K562 (cell line): ENCODE results near the gene XPOT. TPM values are rescaled to one million over a fixed set of nuclear protein-coding genes. Genes with fewer than 3 reads are reported as not detected.

ENCODE experiments used
- ATAC-seq: fragments of 200-7000 bp; cut with Tn5 transposase; 3 replicates; pipeline ENCODE4 v1.9.1; 2020; ENCODE audit warnings: moderate library complexity
- BruUV-seq: library from RNA; stranded (reverse); fragments of 400-500 nt; replicated peaks from 2 replicates; lab custom pipeline; 2021; lab: Mats Ljungman, UMichigan
- CTCF ChIA-PET: fragments of 300-600 bp; formaldehyde crosslinking; extraction: SDS; loops from one replicate; lab custom pipeline; 2021; ENCODE audit warnings: low intra/inter-chr PET ratio; lab: Yijun Ruan, JAX
- POLR2A ChIA-PET: fragments of 300-600, 350-650 bp; sonication (Branson Sonifier 250); formaldehyde crosslinking; extraction: SDS; loops from one replicate; lab custom pipeline; 2021; ENCODE audit warnings: antibody characterized with exemption, inconsistent platforms; lab: Yijun Ruan, JAX
- DNase-seq, 4 experiments: peaks; one replicate each; pipeline versions ENCODE4 v3.0.0 to v3.0.0-alpha.2; 2011 to 2018; ENCODE audit warnings: low spot score in 3 of 4, mixed read lengths in 3 of 4; ENCODE audit errors: extremely low read depth in 1 of 4
- FAIRE-seq: peaks from 2 replicates; lab custom pipeline; 2011; peaks lifted over from hg19 to GRCh38; lab: Jason Lieb, UNC
- H2AFZ ChIP-seq: 2 replicates; pipeline ENCODE4 v1.6.0; 2011; ENCODE audit warnings: low read depth, low read length, control low read depth, inconsistent platforms
- H3K27ac ChIP-seq: fragments of 200-600 bp; 3 replicates; pipeline ENCODE4 v1.8.0; 2011; ENCODE audit warnings: low read depth, mild to moderate bottlenecking, control low read depth, inconsistent platforms, low read length, moderate library complexity, mixed read lengths; ENCODE audit errors: extremely low read depth
- H3K27me3 ChIP-seq, 2 experiments: fragments of 300-600 bp in 1 of 2; 2 replicates in 1 of 2; 3 replicates in 1 of 2; pipeline versions ENCODE4 v1.6.0 to v1.8.0; 2011; ENCODE audit warnings: inconsistent platforms in 2 of 2, low read length in 2 of 2, mild to moderate bottlenecking in 1 of 2, mixed read lengths in 1 of 2, moderate library complexity in 1 of 2; ENCODE audit not compliant: control insufficient read depth in 2 of 2, insufficient read depth in 2 of 2
- H3K36me3 ChIP-seq: fragments of 300-600 bp; 3 replicates; pipeline ENCODE4 v1.8.0; 2011; ENCODE audit warnings: mild to moderate bottlenecking, low read length, inconsistent platforms; ENCODE audit not compliant: control insufficient read depth, insufficient read depth
- H3K4me1 ChIP-seq, 2 experiments: fragments of 200-600 bp in 1 of 2; replicated peaks in 1 of 2; 2 replicates in 1 of 2; 3 replicates in 1 of 2; pipeline versions ENCODE4 v1.5.1 to v1.8.0; 2011; ENCODE audit warnings: inconsistent platforms in 2 of 2, low read length in 2 of 2, mild to moderate bottlenecking in 1 of 2, mixed read lengths in 1 of 2, moderate library complexity in 1 of 2; ENCODE audit not compliant: control insufficient read depth in 2 of 2, insufficient read depth in 2 of 2
- H3K4me2 ChIP-seq: 2 replicates; pipeline ENCODE4 v1.6.1; 2011; ENCODE audit warnings: low read length, control low read depth, inconsistent platforms, mixed read lengths; ENCODE audit not compliant: insufficient read depth
- H3K4me3 ChIP-seq: fragments of 200-600 bp; sonication (generic), shearing (Covaris generic); 2 replicates; pipeline ENCODE4 v1.5.1; 2016; ENCODE audit warnings: control low read depth, inconsistent platforms
- H3K79me2 ChIP-seq: fragments of 200-600 bp; 3 replicates; pipeline ENCODE4 v1.8.0; 2011; ENCODE audit warnings: low read length, inconsistent platforms; ENCODE audit not compliant: control insufficient read depth, insufficient read depth
- H3K9ac ChIP-seq, 2 experiments: 2 replicates each; pipeline versions ENCODE4 v1.6.0 to v1.6.1; 2011; ENCODE audit warnings: low read depth in 2 of 2, low read length in 2 of 2, control low read depth in 1 of 2, inconsistent platforms in 1 of 2, mild to moderate bottlenecking in 1 of 2, mixed read lengths in 1 of 2; ENCODE audit not compliant: insufficient read depth in 1 of 2
- H3K9me1 ChIP-seq: one replicate; pipeline ENCODE4 v1.6.0; 2011; ENCODE audit warnings: inconsistent platforms, mild to moderate bottlenecking, low read length, moderate library complexity; ENCODE audit not compliant: control insufficient read depth, insufficient read depth
- H3K9me3 ChIP-seq: replicated peaks from 2 replicates; pipeline ENCODE4 v1.5.1; 2011; ENCODE audit warnings: low read depth, low read length, inconsistent platforms; ENCODE audit not compliant: control insufficient read depth, insufficient read depth
- H4K20me1 ChIP-seq: replicated peaks from 2 replicates; pipeline ENCODE4 v1.6.1; 2011; ENCODE audit warnings: low read length, inconsistent platforms, mixed read lengths; ENCODE audit not compliant: control insufficient read depth, insufficient read depth
- COPS2 ChIP-seq: fragments of 450-650 bp; conservative IDR thresholded peaks from 2 replicates; pipeline ENCODE4 v1.6.1; 2016; ENCODE audit warnings: mild to moderate bottlenecking, moderate library complexity
- ETV5 ChIP-seq: sonication (generic); formaldehyde crosslinking; IDR thresholded peaks from 2 replicates; pipeline ENCODE4 v1.4.0; 2020; ENCODE audit warnings: low read depth, mild to moderate bottlenecking, missing genetic modification reagents
- EZH2 ChIP-seq: IDR thresholded peaks from 2 replicates; pipeline ENCODE4 v1.6.1; 2012; ENCODE audit warnings: low read depth, mild to moderate bottlenecking, inconsistent platforms, low read length, borderline replicate concordance
- HEY1 ChIP-seq: fragments of 250-450 bp; sonication (Bioruptor Pico); IDR thresholded peaks from 2 replicates; pipeline ENCODE4 v1.5.0; 2020; ENCODE audit warnings: mild to moderate bottlenecking, moderate library complexity, borderline replicate concordance
- IRF2 ChIP-seq: sonication (generic); formaldehyde crosslinking; IDR thresholded peaks from 2 replicates; pipeline ENCODE4 v1.8.1; 2022; ENCODE audit warnings: mild to moderate bottlenecking, missing genetic modification reagents
- PHB2 ChIP-seq: fragments of 450-650 bp; IDR thresholded peaks from 2 replicates; pipeline ENCODE4 v1.6.1; 2017; ENCODE audit warnings: low read depth
- WGBS: fragments of 100-300 bp; shearing (Covaris generic); methylation state at CpG from one replicate; pipeline ENCODE4 v1.1.6; 2016; ENCODE audit warnings: low coverage, mixed read lengths; ENCODE audit not compliant: insufficient coverage; ENCODE audit errors: missing lambda C conversion rate; 5-methylcytosine and 5-hydroxymethylcytosine counted together
- in situ Hi-C: fragments of 300-500 bp; cut with MboI; formaldehyde crosslinking; loops from 4 replicates; pipeline ENCODE4 v1.15.0; 2018; ENCODE audit warnings: inconsistent platforms, mixed read lengths
- intact Hi-C: fragments of 100-400 bp; cut with micrococcal nuclease; formaldehyde crosslinking; loops from 2 replicates; pipeline ENCODE4 v1.14.2; 2022
- polyA plus RNA-seq, 8 experiments: library from polyadenylated mRNA; depleted of rRNA in 4 of 8; stranded (reverse) in 5 of 8; unstranded in 3 of 8; fragments of >200 nt; fragmentation: Nextera tagmentation in 2 of 8; fragmentation: Illumina TruSeq in 1 of 8; extraction: Ambion mirVana in 2 of 8; extraction: Trizol in 1 of 8; gene quantifications; 2 replicates each; pipeline versions ENCODE4 v1.2.1 to v1.2.3, GENCODE V29; 2011 to 2014; ENCODE audit warnings: inconsistent platforms in 1 of 8, missing spikeins in 1 of 8
- total RNA-seq, 7 experiments: library from RNA; depleted of rRNA in 6 of 7; stranded (reverse); fragments of >200 nt in 6 of 7; fragmentation: Illumina TruSeq in 2 of 7; extraction: Trizol in 2 of 7; gene quantifications; 2 replicates each; pipeline versions ENCODE4 v1.2.1 to v1.2.3, GENCODE V29; 2011 to 2021; ENCODE audit warnings: low replicate concordance in 1 of 7
- TF ChIP-seq, protein P1 (sequence below): fragments of 250-450 bp; sonication (Bioruptor Pico); IDR thresholded peaks from 2 replicates; pipeline ENCODE4 v1.9.0; 2021; ENCODE audit warnings: mild to moderate bottlenecking, inconsistent platforms

XPOT gene
- total and polyA plus RNA-seq, 9 of the 15 experiments (the other 6 are each of a cell fraction or from before 2014, with no cell fraction given) = 26.2 to 192 (median 102) TPM

- DNase-seq (no peak), FAIRE-seq (no peak), ATAC-seq (no peak)
- ChIA-PET CTCF (no interaction called here), POLR2A (interaction anchor here (0.9 to 2.1 kb wide), 4 partner anchors 8 to 38 kb away, joined by 3 to 10 read pairs (median 4); no protein-coding TSS in a partner anchor)
- intact Hi-C loops (no loop called here), in situ Hi-C loops (loop anchor here (5.0 kb wide), 1 partner anchor 35 kb away; no protein-coding TSS in a partner anchor)
- Histone ChIP-seq H4K20me1 (0 out of 2 replicates have a peak, but pooled peaks cover 5% of the 10 kb centered on the region), H3K9ac (no peak overlapping the region), H3K9me1 (no peaks in the 10 kb centered on the region), H3K4me3 (no peak overlapping the region), H3K4me1 (peaks cover 8 to 19% of the 10 kb centered on the region in 2 experiments; a peak in 4 of 5 replicates), H3K27me3 (no peaks in the 10 kb centered on the region), H3K4me2 (no peak overlapping the region), H3K9me3 (no peaks in the 10 kb centered on the region), H2AFZ (no peak overlapping the region), H3K79me2 (peaks cover 66% of the 10 kb centered on the region), H3K27ac (no peak overlapping the region), H3K36me3 (peaks cover 90% of the 10 kb centered on the region)
- TF ChIP-seq COPS2 (no peak), HEY1 (CRISPR knock-in tag) (no peak), ETV5 (no peak), PHB2 (no peak), IRF2 (CRISPR knock-in tag) (no peak), EZH2 (no peak)
- TF ChIP-seq, protein P1, sequence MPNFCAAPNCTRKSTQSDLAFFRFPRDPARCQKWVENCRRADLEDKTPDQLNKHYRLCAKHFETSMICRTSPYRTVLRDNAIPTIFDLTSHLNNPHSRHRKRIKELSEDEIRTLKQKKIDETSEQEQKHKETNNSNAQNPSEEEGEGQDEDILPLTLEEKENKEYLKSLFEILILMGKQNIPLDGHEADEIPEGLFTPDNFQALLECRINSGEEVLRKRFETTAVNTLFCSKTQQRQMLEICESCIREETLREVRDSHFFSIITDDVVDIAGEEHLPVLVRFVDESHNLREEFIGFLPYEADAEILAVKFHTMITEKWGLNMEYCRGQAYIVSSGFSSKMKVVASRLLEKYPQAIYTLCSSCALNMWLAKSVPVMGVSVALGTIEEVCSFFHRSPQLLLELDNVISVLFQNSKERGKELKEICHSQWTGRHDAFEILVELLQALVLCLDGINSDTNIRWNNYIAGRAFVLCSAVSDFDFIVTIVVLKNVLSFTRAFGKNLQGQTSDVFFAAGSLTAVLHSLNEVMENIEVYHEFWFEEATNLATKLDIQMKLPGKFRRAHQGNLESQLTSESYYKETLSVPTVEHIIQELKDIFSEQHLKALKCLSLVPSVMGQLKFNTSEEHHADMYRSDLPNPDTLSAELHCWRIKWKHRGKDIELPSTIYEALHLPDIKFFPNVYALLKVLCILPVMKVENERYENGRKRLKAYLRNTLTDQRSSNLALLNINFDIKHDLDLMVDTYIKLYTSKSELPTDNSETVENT = no peak
- no TSS peak for BruUV-seq
- 95% methylated on average over 2 of the region's 2 CpGs for WGBS
Measured at GRCh38 chr12:64412459-64412858, 8.3 kb downstream of the XPOT start.
